K562 (cell line): Measurements from ENCODE around the gene OTULINL. TPM values are rescaled to one million over a fixed set of nuclear protein-coding genes. Genes with fewer than 3 reads are reported as not detected.

Experiments used
- ATAC-seq: fragments of 200-7000 bp; cut with Tn5 transposase; 3 replicates; pipeline ENCODE4 v1.9.1; 2020; ENCODE audit warnings: moderate library complexity
- BruUV-seq: library from RNA; stranded (reverse); fragments of 400-500 nt; replicated peaks from 2 replicates; lab custom pipeline; 2021; lab: Mats Ljungman, UMichigan
- CTCF ChIA-PET: fragments of 300-600 bp; formaldehyde crosslinking; extraction: SDS; loops from one replicate; lab custom pipeline; 2021; ENCODE audit warnings: low intra/inter-chr PET ratio; lab: Yijun Ruan, JAX
- POLR2A ChIA-PET: fragments of 300-600, 350-650 bp; sonication (Branson Sonifier 250); formaldehyde crosslinking; extraction: SDS; loops from one replicate; lab custom pipeline; 2021; ENCODE audit warnings: antibody characterized with exemption, inconsistent platforms; lab: Yijun Ruan, JAX
- DNase-seq, 4 experiments: peaks; one replicate each; pipeline versions ENCODE4 v3.0.0 to v3.0.0-alpha.2; 2011 to 2018; ENCODE audit warnings: low spot score in 3 of 4, mixed read lengths in 3 of 4; ENCODE audit errors: extremely low read depth in 1 of 4
- FAIRE-seq: peaks from 2 replicates; lab custom pipeline; 2011; peaks lifted over from hg19 to GRCh38; lab: Jason Lieb, UNC
- H2AFZ ChIP-seq: 2 replicates; pipeline ENCODE4 v1.6.0; 2011; ENCODE audit warnings: low read depth, low read length, control low read depth, inconsistent platforms
- H3K27ac ChIP-seq: fragments of 200-600 bp; 3 replicates; pipeline ENCODE4 v1.8.0; 2011; ENCODE audit warnings: low read depth, mild to moderate bottlenecking, control low read depth, inconsistent platforms, low read length, moderate library complexity, mixed read lengths; ENCODE audit errors: extremely low read depth
- H3K27me3 ChIP-seq, 2 experiments: fragments of 300-600 bp in 1 of 2; 2 replicates in 1 of 2; 3 replicates in 1 of 2; pipeline versions ENCODE4 v1.6.0 to v1.8.0; 2011; ENCODE audit warnings: inconsistent platforms in 2 of 2, low read length in 2 of 2, mild to moderate bottlenecking in 1 of 2, mixed read lengths in 1 of 2, moderate library complexity in 1 of 2; ENCODE audit not compliant: control insufficient read depth in 2 of 2, insufficient read depth in 2 of 2
- H3K36me3 ChIP-seq: fragments of 300-600 bp; 3 replicates; pipeline ENCODE4 v1.8.0; 2011; ENCODE audit warnings: mild to moderate bottlenecking, low read length, inconsistent platforms; ENCODE audit not compliant: control insufficient read depth, insufficient read depth
- H3K4me1 ChIP-seq, 2 experiments: fragments of 200-600 bp in 1 of 2; replicated peaks in 1 of 2; 2 replicates in 1 of 2; 3 replicates in 1 of 2; pipeline versions ENCODE4 v1.5.1 to v1.8.0; 2011; ENCODE audit warnings: inconsistent platforms in 2 of 2, low read length in 2 of 2, mild to moderate bottlenecking in 1 of 2, mixed read lengths in 1 of 2, moderate library complexity in 1 of 2; ENCODE audit not compliant: control insufficient read depth in 2 of 2, insufficient read depth in 2 of 2
- H3K4me2 ChIP-seq: 2 replicates; pipeline ENCODE4 v1.6.1; 2011; ENCODE audit warnings: low read length, control low read depth, inconsistent platforms, mixed read lengths; ENCODE audit not compliant: insufficient read depth
- H3K4me3 ChIP-seq: fragments of 200-600 bp; sonication (generic), shearing (Covaris generic); 2 replicates; pipeline ENCODE4 v1.5.1; 2016; ENCODE audit warnings: control low read depth, inconsistent platforms
- H3K79me2 ChIP-seq: fragments of 200-600 bp; 3 replicates; pipeline ENCODE4 v1.8.0; 2011; ENCODE audit warnings: low read length, inconsistent platforms; ENCODE audit not compliant: control insufficient read depth, insufficient read depth
- H3K9ac ChIP-seq, 2 experiments: 2 replicates each; pipeline versions ENCODE4 v1.6.0 to v1.6.1; 2011; ENCODE audit warnings: low read depth in 2 of 2, low read length in 2 of 2, control low read depth in 1 of 2, inconsistent platforms in 1 of 2, mild to moderate bottlenecking in 1 of 2, mixed read lengths in 1 of 2; ENCODE audit not compliant: insufficient read depth in 1 of 2
- H3K9me1 ChIP-seq: one replicate; pipeline ENCODE4 v1.6.0; 2011; ENCODE audit warnings: inconsistent platforms, mild to moderate bottlenecking, low read length, moderate library complexity; ENCODE audit not compliant: control insufficient read depth, insufficient read depth
- H3K9me3 ChIP-seq: replicated peaks from 2 replicates; pipeline ENCODE4 v1.5.1; 2011; ENCODE audit warnings: low read depth, low read length, inconsistent platforms; ENCODE audit not compliant: control insufficient read depth, insufficient read depth
- H4K20me1 ChIP-seq: replicated peaks from 2 replicates; pipeline ENCODE4 v1.6.1; 2011; ENCODE audit warnings: low read length, inconsistent platforms, mixed read lengths; ENCODE audit not compliant: control insufficient read depth, insufficient read depth
- BRF1 ChIP-seq: IDR thresholded peaks from 3 replicates; pipeline ENCODE4 v1.6.1; 2011; ENCODE audit warnings: borderline replicate concordance, mild to moderate bottlenecking; ENCODE audit not compliant: insufficient read length; ENCODE audit errors: extremely low read depth
- GATA2 ChIP-seq: sonication (generic); formaldehyde crosslinking; IDR thresholded peaks from 2 replicates; pipeline ENCODE4 v1.4.0; 2020; ENCODE audit warnings: mild to moderate bottlenecking, missing genetic modification reagents
- MTA2 ChIP-seq: fragments of 450-650 bp; IDR thresholded peaks from 2 replicates; pipeline ENCODE4 v1.6.1; 2016; ENCODE audit warnings: low read depth
- NCOA4 ChIP-seq: fragments of 450-650 bp; IDR thresholded peaks from 2 replicates; pipeline ENCODE4 v1.6.1; 2018; ENCODE audit warnings: mild to moderate bottlenecking; ENCODE audit not compliant: partially characterized antibody
- RFX5 ChIP-seq: IDR thresholded peaks from 2 replicates; pipeline ENCODE4 v1.6.1; 2011; ENCODE audit warnings: low read depth, mild to moderate bottlenecking, improper control_type of control experiment, low read length
- SIX5 ChIP-seq, 2 experiments: IDR thresholded peaks; 2 replicates each; pipeline ENCODE4 v1.6.1; 2011; ENCODE audit warnings: low read length in 2 of 2, borderline replicate concordance in 1 of 2, low read depth in 1 of 2, mild to moderate bottlenecking in 1 of 2, moderate library complexity in 1 of 2; ENCODE audit not compliant: insufficient read depth in 1 of 2
- SMARCE1 ChIP-seq: fragments of 450-650 bp; IDR thresholded peaks from 2 replicates; pipeline ENCODE4 v1.7.1; 2016; ENCODE audit warnings: mild to moderate bottlenecking
- SRSF9 ChIP-seq: fragments of 200-400 bp; formaldehyde crosslinking; IDR thresholded peaks from 2 replicates; pipeline ENCODE4 v1.6.1; 2017; ENCODE audit warnings: low read depth, low read length, borderline replicate concordance
- ZNF175 ChIP-seq: fragments of 200-800 bp; sonication (Bioruptor generic); IDR thresholded peaks from 2 replicates; pipeline ENCODE4 v1.6.1; 2016; ENCODE audit warnings: low read depth, mild to moderate bottlenecking, missing genetic modification characterization, missing compliant biosample characterization
- ZNF324 ChIP-seq: fragments of 250-450 bp; sonication (Bioruptor Pico); IDR thresholded peaks from 2 replicates; pipeline ENCODE4 v1.4.0; 2020; ENCODE audit warnings: mild to moderate bottlenecking
- ZNF551 ChIP-seq: fragments of 250-450 bp; sonication (Bioruptor Pico); IDR thresholded peaks from 2 replicates; pipeline ENCODE4 v1.5.0; 2021; ENCODE audit warnings: mild to moderate bottlenecking, moderate library complexity
- ZNF561 ChIP-seq: fragments of 450-650 bp; formaldehyde crosslinking; conservative IDR thresholded peaks from 2 replicates; pipeline ENCODE4 v1.4.0; 2020; ENCODE audit warnings: mild to moderate bottlenecking, moderate library complexity
- ZNF644 ChIP-seq: fragments of 200-800 bp; sonication (Bioruptor generic); IDR thresholded peaks from 2 replicates; pipeline ENCODE4 v1.6.1; 2016; ENCODE audit warnings: low read depth, missing genetic modification characterization, missing compliant biosample characterization
- WGBS: fragments of 100-300 bp; shearing (Covaris generic); methylation state at CpG from one replicate; pipeline ENCODE4 v1.1.6; 2016; ENCODE audit warnings: low coverage, mixed read lengths; ENCODE audit not compliant: insufficient coverage; ENCODE audit errors: missing lambda C conversion rate; 5-methylcytosine and 5-hydroxymethylcytosine counted together
- in situ Hi-C: fragments of 300-500 bp; cut with MboI; formaldehyde crosslinking; loops from 4 replicates; pipeline ENCODE4 v1.15.0; 2018; ENCODE audit warnings: inconsistent platforms, mixed read lengths
- intact Hi-C: fragments of 100-400 bp; cut with micrococcal nuclease; formaldehyde crosslinking; loops from 2 replicates; pipeline ENCODE4 v1.14.2; 2022
- polyA plus RNA-seq, 8 experiments: library from polyadenylated mRNA; depleted of rRNA in 4 of 8; stranded (reverse) in 5 of 8; unstranded in 3 of 8; fragments of >200 nt; fragmentation: Nextera tagmentation in 2 of 8; fragmentation: Illumina TruSeq in 1 of 8; extraction: Ambion mirVana in 2 of 8; extraction: Trizol in 1 of 8; gene quantifications; 2 replicates each; pipeline versions ENCODE4 v1.2.1 to v1.2.3, GENCODE V29; 2011 to 2014; ENCODE audit warnings: inconsistent platforms in 1 of 8, missing spikeins in 1 of 8
- total RNA-seq, 7 experiments: library from RNA; depleted of rRNA in 6 of 7; stranded (reverse); fragments of >200 nt in 6 of 7; fragmentation: Illumina TruSeq in 2 of 7; extraction: Trizol in 2 of 7; gene quantifications; 2 replicates each; pipeline versions ENCODE4 v1.2.1 to v1.2.3, GENCODE V29; 2011 to 2021; ENCODE audit warnings: low replicate concordance in 1 of 7
- TF ChIP-seq, protein P1 (sequence below): fragments of 200-400 bp; formaldehyde crosslinking; IDR thresholded peaks from 2 replicates; pipeline ENCODE4 v1.6.1; 2017; ENCODE audit warnings: mild to moderate bottlenecking, low read depth, low read length, moderate library complexity
- TF ChIP-seq, protein P2 (sequence below): fragments of 250-450 bp; sonication (Bioruptor Pico); IDR thresholded peaks from 2 replicates; pipeline ENCODE4 v1.4.0; 2020

Gene OTULINL
- total and polyA plus RNA-seq, 9 of the 15 experiments (the other 6 are each of a cell fraction or from before 2014, with no cell fraction given): 0.13 to 0.18 TPM; not detected in 7

DNA sequence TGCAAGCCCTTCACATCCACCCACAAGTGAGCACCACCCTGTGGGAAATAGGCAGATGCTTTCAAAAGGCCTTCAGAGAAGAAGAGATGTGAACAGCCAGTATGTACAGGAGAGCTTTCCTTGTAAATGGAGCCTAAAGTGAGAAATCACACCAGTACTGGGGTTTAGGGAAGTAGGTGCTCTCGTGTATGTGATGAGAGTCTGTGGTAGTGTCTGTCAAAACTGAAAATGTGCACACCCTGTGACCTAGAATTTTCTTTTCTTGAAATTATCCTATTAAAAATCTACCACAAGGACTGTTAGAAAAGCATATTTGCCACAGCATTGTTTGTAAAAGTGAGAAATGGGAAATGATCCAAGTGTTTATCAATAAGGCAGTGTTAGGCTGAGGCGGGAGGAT is 16.6 kb downstream of the OTULINL start:
- CTCF ChIA-PET: no interaction called here
- no peak overlapping the region for H3K27ac ChIP-seq
- FAIRE-seq (no peak), ATAC-seq (no peak), DNase-seq (no peak)
- no peaks in the 10 kb centered on the region for H3K9me3 ChIP-seq
- 0% methylated on average over 2 of the region's 2 CpGs for WGBS
- no peak overlapping the region for H3K9ac ChIP-seq
- no peaks in the 10 kb centered on the region for H3K79me2 ChIP-seq
- BruUV-seq: no TSS peak
- no peaks in the 10 kb centered on the region for H3K4me1 ChIP-seq
- no peak overlapping the region for H3K4me2 ChIP-seq
- H2AFZ ChIP-seq: no peak overlapping the region
- intact Hi-C loops (no loop called here), in situ Hi-C loops (no loop called here)
- H3K27me3 ChIP-seq: no peaks in the 10 kb centered on the region
- POLR2A ChIA-PET: no interaction called here
- no peaks in the 10 kb centered on the region for H3K9me1 ChIP-seq
- no peaks in the 10 kb centered on the region; the same call in 2 of the 3 replicates for H3K36me3 ChIP-seq
- H4K20me1 ChIP-seq: no peaks in the 10 kb centered on the region
- no peak overlapping the region for H3K4me3 ChIP-seq
- TF ChIP-seq MTA2: no peak
- no peak for TF ChIP-seq ZNF175 (CRISPR knock-in tag)
- TF ChIP-seq GATA2: no peak
- no peak for TF ChIP-seq ZNF644 (tag)
- no peak for TF ChIP-seq NCOA4
- no peak for TF ChIP-seq ZNF551 (CRISPR knock-in tag)
- TF ChIP-seq SIX5 (IDR thresholded peaks at IDR 0.05; ENCODE audit: borderline replicate concordance in 1 of 2, insufficient read depth in 1 of 2, low read depth in 1 of 2, low read length in 2 of 2): no peak
- no peak for TF ChIP-seq SMARCE1
- no peak for TF ChIP-seq RFX5
- TF ChIP-seq ZNF324 (CRISPR knock-in tag): no peak
- TF ChIP-seq, protein P1, sequence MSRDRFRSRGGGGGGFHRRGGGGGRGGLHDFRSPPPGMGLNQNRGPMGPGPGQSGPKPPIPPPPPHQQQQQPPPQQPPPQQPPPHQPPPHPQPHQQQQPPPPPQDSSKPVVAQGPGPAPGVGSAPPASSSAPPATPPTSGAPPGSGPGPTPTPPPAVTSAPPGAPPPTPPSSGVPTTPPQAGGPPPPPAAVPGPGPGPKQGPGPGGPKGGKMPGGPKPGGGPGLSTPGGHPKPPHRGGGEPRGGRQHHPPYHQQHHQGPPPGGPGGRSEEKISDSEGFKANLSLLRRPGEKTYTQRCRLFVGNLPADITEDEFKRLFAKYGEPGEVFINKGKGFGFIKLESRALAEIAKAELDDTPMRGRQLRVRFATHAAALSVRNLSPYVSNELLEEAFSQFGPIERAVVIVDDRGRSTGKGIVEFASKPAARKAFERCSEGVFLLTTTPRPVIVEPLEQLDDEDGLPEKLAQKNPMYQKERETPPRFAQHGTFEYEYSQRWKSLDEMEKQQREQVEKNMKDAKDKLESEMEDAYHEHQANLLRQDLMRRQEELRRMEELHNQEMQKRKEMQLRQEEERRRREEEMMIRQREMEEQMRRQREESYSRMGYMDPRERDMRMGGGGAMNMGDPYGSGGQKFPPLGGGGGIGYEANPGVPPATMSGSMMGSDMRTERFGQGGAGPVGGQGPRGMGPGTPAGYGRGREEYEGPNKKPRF: no peak
- TF ChIP-seq BRF1: no peak
- no peak for TF ChIP-seq ZNF561 (CRISPR knock-in tag)
- TF ChIP-seq, protein P2, sequence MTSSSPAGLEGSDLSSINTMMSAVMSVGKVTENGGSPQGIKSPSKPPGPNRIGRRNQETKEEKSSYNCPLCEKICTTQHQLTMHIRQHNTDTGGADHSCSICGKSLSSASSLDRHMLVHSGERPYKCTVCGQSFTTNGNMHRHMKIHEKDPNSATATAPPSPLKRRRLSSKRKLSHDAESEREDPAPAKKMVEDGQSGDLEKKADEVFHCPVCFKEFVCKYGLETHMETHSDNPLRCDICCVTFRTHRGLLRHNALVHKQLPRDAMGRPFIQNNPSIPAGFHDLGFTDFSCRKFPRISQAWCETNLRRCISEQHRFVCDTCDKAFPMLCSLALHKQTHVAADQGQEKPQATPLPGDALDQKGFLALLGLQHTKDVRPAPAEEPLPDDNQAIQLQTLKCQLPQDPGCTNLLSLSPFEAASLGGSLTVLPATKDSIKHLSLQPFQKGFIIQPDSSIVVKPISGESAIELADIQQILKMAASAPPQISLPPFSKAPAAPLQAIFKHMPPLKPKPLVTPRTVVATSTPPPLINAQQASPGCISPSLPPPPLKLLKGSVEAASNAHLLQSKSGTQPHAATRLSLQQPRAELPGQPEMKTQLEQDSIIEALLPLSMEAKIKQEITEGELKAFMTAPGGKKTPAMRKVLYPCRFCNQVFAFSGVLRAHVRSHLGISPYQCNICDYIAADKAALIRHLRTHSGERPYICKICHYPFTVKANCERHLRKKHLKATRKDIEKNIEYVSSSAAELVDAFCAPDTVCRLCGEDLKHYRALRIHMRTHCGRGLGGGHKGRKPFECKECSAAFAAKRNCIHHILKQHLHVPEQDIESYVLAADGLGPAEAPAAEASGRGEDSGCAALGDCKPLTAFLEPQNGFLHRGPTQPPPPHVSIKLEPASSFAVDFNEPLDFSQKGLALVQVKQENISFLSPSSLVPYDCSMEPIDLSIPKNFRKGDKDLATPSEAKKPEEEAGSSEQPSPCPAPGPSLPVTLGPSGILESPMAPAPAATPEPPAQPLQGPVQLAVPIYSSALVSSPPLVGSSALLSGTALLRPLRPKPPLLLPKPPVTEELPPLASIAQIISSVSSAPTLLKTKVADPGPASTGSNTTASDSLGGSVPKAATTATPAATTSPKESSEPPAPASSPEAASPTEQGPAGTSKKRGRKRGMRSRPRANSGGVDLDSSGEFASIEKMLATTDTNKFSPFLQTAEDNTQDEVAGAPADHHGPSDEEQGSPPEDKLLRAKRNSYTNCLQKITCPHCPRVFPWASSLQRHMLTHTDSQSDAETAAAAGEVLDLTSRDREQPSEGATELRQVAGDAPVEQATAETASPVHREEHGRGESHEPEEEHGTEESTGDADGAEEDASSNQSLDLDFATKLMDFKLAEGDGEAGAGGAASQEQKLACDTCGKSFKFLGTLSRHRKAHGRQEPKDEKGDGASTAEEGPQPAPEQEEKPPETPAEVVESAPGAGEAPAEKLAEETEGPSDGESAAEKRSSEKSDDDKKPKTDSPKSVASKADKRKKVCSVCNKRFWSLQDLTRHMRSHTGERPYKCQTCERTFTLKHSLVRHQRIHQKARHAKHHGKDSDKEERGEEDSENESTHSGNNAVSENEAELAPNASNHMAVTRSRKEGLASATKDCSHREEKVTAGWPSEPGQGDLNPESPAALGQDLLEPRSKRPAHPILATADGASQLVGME (CRISPR knock-in tag): no peak
- no peak for TF ChIP-seq SRSF9
